WTC11 (cell line): ENCODE results near the gene KIAA1586.

ENCODE experiments used
- ATF2 ChIP-seq: sonication (generic); formaldehyde crosslinking; IDR thresholded peaks from 2 replicates; pipeline ENCODE4 v1.8.1; 2022; ENCODE audit warnings: low read depth, missing genetic modification reagents, borderline replicate concordance
- CBFB ChIP-seq: sonication (generic); formaldehyde crosslinking; IDR thresholded peaks from 2 replicates; pipeline ENCODE4 v1.8.1; 2022; ENCODE audit warnings: mild to moderate bottlenecking, low read depth, missing genetic modification reagents
- CTCF ChIP-seq: fragments of 200-600 bp; IDR thresholded peaks from 2 replicates; pipeline ENCODE4 v1.8.0; 2022; ENCODE audit warnings: antibody characterized with exemption
- EMX1 ChIP-seq: fragments of 250-450 bp; sonication (Bioruptor Pico); IDR thresholded peaks from 2 replicates; pipeline ENCODE4 v1.8.0; 2021; ENCODE audit warnings: mild to moderate bottlenecking
- ESRRA ChIP-seq: sonication (generic); formaldehyde crosslinking; IDR thresholded peaks from 2 replicates; pipeline ENCODE4 v1.8.1; 2022; ENCODE audit warnings: mild to moderate bottlenecking, missing genetic modification reagents, borderline replicate concordance
- FOXK1 ChIP-seq: sonication (generic); formaldehyde crosslinking; IDR thresholded peaks from 2 replicates; pipeline ENCODE4 v1.8.0; 2022; ENCODE audit warnings: mild to moderate bottlenecking, moderate library complexity, missing genetic modification reagents
- JAZF1 ChIP-seq: fragments of 250-450 bp; sonication (Bioruptor Pico); IDR thresholded peaks from 2 replicates; pipeline ENCODE4 v1.9.0; 2021; ENCODE audit warnings: moderate library complexity, mild to moderate bottlenecking, inconsistent platforms
- MAX ChIP-seq: sonication (generic); formaldehyde crosslinking; IDR thresholded peaks from 2 replicates; pipeline ENCODE4 v1.8.0; 2022; ENCODE audit warnings: mild to moderate bottlenecking, missing genetic modification reagents
- NFATC4 ChIP-seq: fragments of 250-450 bp; sonication (Bioruptor Pico); IDR thresholded peaks from 2 replicates; pipeline ENCODE4 v1.9.0; 2021; ENCODE audit warnings: mild to moderate bottlenecking
- SMAD3 ChIP-seq: sonication (generic); formaldehyde crosslinking; IDR thresholded peaks from 2 replicates; pipeline ENCODE4 v1.8.0; 2022; ENCODE audit warnings: missing genetic modification reagents, mild to moderate bottlenecking, borderline replicate concordance
- ZBTB43 ChIP-seq: sonication (generic); formaldehyde crosslinking; IDR thresholded peaks from 2 replicates; pipeline ENCODE4 v1.8.1; 2023; ENCODE audit warnings: mild to moderate bottlenecking, missing genetic modification reagents
- ZNF396 ChIP-seq: fragments of 250-450 bp; sonication (Bioruptor Pico); IDR thresholded peaks from 2 replicates; pipeline ENCODE4 v1.8.0; 2021; ENCODE audit warnings: mild to moderate bottlenecking, moderate library complexity, borderline replicate concordance
- TF ChIP-seq, protein P1 (sequence below): sonication (generic); formaldehyde crosslinking; IDR thresholded peaks from 2 replicates; pipeline ENCODE4 v1.8.1; 2022; ENCODE audit warnings: mild to moderate bottlenecking, moderate library complexity, missing genetic modification reagents

GRCh38 chr6:57004292-57004691, 42.2 kb upstream of the KIAA1586 start:
- TF ChIP-seq CTCF, result no peak
- TF ChIP-seq ZNF396, result no peak
- TF ChIP-seq SMAD3 (CRISPR knock-in tag), result no peak
- no peak for TF ChIP-seq NFATC4
- no peak for TF ChIP-seq MAX (CRISPR knock-in tag)
- no peak for TF ChIP-seq JAZF1 (CRISPR knock-in tag)
- TF ChIP-seq CBFB (CRISPR knock-in tag), result no peak
- TF ChIP-seq, protein P1, sequence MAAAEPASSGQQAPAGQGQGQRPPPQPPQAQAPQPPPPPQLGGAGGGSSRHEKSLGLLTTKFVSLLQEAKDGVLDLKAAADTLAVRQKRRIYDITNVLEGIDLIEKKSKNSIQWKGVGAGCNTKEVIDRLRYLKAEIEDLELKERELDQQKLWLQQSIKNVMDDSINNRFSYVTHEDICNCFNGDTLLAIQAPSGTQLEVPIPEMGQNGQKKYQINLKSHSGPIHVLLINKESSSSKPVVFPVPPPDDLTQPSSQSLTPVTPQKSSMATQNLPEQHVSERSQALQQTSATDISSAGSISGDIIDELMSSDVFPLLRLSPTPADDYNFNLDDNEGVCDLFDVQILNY (CRISPR knock-in tag), result no peak
- TF ChIP-seq FOXK1 (CRISPR knock-in tag), result no peak
- no peak for TF ChIP-seq ATF2 (CRISPR knock-in tag)
- no peak for TF ChIP-seq ZBTB43 (CRISPR knock-in tag)
- TF ChIP-seq ESRRA (CRISPR knock-in tag), result no peak
- TF ChIP-seq EMX1 (CRISPR knock-in tag), result no peak
